Measurements from ENCODE around the gene SLC26A6. TPM values are rescaled to one million over a fixed set of nuclear protein-coding genes. Genes with fewer than 3 reads are reported as not detected.

SLC26A6 gene
- total RNA-seq, 1 donor from 2014 or later = 27.7 TPM

- DNase-seq = peak; percentile 68
Measured at GRCh38 chr3:48661501-48662144, 26.4 kb upstream of the SLC26A6 start.

GRCh38 chr3:48660800-48661400 lies 25.6 kb upstream of the SLC26A6 start:
- DNase-seq = no peak

GRCh38 chr3:48656841-48657281 lies 21.6 kb upstream of the SLC26A6 start:
- peak; percentile 32 for DNase-seq

GRCh38 chr3:48656061-48656840 lies 21.0 kb upstream of the SLC26A6 start:
- DNase-seq = peak; percentile 85

GRCh38 chr3:48655606-48656005 lies 20.3 kb upstream of the SLC26A6 start:
- DNase-seq = no peak

GRCh38 chr3:48655063-48655462 lies 19.8 kb upstream of the SLC26A6 start:
- no peak for DNase-seq

GRCh38 chr3:48652923-48653715 lies 17.9 kb upstream of the SLC26A6 start:
- DNase-seq = no peak

- DNase-seq = no peak
Measured at GRCh38 chr3:48651771-48652170, 16.5 kb upstream of the SLC26A6 start.

- no peak for DNase-seq
Measured at GRCh38 chr3:48650723-48651122, 15.5 kb upstream of the SLC26A6 start.

- no peak for DNase-seq
Measured at GRCh38 chr3:48648188-48648850, 13.1 kb upstream of the SLC26A6 start.

GRCh38 chr3:48647714-48648113 lies 12.5 kb upstream of the SLC26A6 start:
- no peak for DNase-seq

- no peak for DNase-seq
Measured at GRCh38 chr3:48644898-48645760, 9.9 kb upstream of the SLC26A6 start.

- DNase-seq = no peak
Measured at GRCh38 chr3:48642605-48643004, 7.3 kb upstream of the SLC26A6 start.

- no peak for DNase-seq
Measured at GRCh38 chr3:48641396-48641795, 6.1 kb upstream of the SLC26A6 start.

- DNase-seq = no peak
Measured at GRCh38 chr3:48639944-48640606, 4.8 kb upstream of the SLC26A6 start.

GRCh38 chr3:48637305-48637704 lies 2.0 kb upstream of the SLC26A6 start:
- DNase-seq = no peak

GRCh38 chr3:48636149-48636655 lies 941 bp upstream of the SLC26A6 start:
- peak; percentile 34 for DNase-seq

- DNase-seq = peak; percentile 72
Measured at GRCh38 chr3:48634661-48635221, 520 bp downstream of the SLC26A6 start.

- no peak for DNase-seq
Measured at GRCh38 chr3:48633743-48634142, 1.5 kb downstream of the SLC26A6 start.

- DNase-seq = no peak
Measured at GRCh38 chr3:48633256-48633655, 2.0 kb downstream of the SLC26A6 start.
